ENCODE results near the gene PRAMEF17.
"Not testable (repeated sequence)": the region's sequence is repeated elsewhere in the genome, so short reads cannot be mapped to it uniquely, and the experiment has no call there.

PRAMEF17 gene

GRCh38 chr1:13389332-13389731, at the start of gene PRAMEF17:
PRAMEF17 (plus strand) TSS chr1:13389632; CDS start chr1:13389658, 26 bp downstream.
- not testable (repeated sequence) for H3K9me3 ChIP-seq (ENCODE audit: low read depth, low read length); DNase-seq (ENCODE audit: low read depth, low spot score); H3K9ac ChIP-seq (ENCODE audit: insufficient read length); H3K36me3 ChIP-seq (ENCODE audit: insufficient read depth, low read length); H3K27ac ChIP-seq; H3K4me3 ChIP-seq

- DNase-seq (ENCODE audit: low read depth, low spot score); H3K9ac ChIP-seq (ENCODE audit: insufficient read length); H3K9me3 ChIP-seq (ENCODE audit: low read depth, low read length); H3K36me3 ChIP-seq (ENCODE audit: insufficient read depth, low read length); H3K4me3 ChIP-seq; H3K27ac ChIP-seq: not testable (repeated sequence)
Measured at GRCh38 chr1:13342496-13342895, 46.9 kb upstream of the PRAMEF17 start.

GRCh38 chr1:13347034-13347433, 42.4 kb upstream of the PRAMEF17 start, which contains the start of gene PRAMEF14:
PRAMEF14 (minus strand) TSS chr1:13347134; CDS start chr1:13345314, 1,820 bp downstream.
- not testable (repeated sequence) for H3K9me3 ChIP-seq (ENCODE audit: low read depth, low read length); H3K27ac ChIP-seq; H3K9ac ChIP-seq (ENCODE audit: insufficient read length); H3K4me3 ChIP-seq; DNase-seq (ENCODE audit: low read depth, low spot score); H3K36me3 ChIP-seq (ENCODE audit: insufficient read depth, low read length)

GRCh38 chr1:13353476-13353875, 36.0 kb upstream of the PRAMEF17 start:
- H3K9ac ChIP-seq (ENCODE audit: insufficient read length); DNase-seq (ENCODE audit: low read depth, low spot score); H3K27ac ChIP-seq; H3K9me3 ChIP-seq (ENCODE audit: low read depth, low read length); H3K36me3 ChIP-seq (ENCODE audit: insufficient read depth, low read length); H3K4me3 ChIP-seq: not testable (repeated sequence)

DNA sequence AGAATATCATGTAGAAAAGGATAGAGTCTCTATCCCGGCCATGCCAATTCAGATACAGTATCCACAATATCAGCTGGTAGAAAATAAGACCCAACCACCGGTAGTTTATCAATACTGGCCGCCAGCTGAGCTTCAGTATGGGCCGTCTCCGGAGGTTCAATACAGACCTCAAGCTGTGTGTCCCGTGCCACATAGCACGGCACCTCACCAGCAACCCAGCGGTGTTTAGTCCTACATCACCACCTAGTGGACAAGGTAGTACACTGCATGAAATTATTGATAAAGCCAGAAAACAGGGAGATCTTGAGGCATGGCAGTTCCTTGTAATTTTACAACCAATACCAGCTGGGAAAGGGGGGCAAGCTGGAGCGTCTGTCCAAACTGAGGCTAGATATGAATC, 35.0 kb upstream of the PRAMEF17 start:
- H3K4me3 ChIP-seq; H3K9me3 ChIP-seq (ENCODE audit: low read depth, low read length); H3K9ac ChIP-seq (ENCODE audit: insufficient read length); H3K27ac ChIP-seq; DNase-seq (ENCODE audit: low read depth, low spot score); H3K36me3 ChIP-seq (ENCODE audit: insufficient read depth, low read length): not testable (repeated sequence)

DNA sequence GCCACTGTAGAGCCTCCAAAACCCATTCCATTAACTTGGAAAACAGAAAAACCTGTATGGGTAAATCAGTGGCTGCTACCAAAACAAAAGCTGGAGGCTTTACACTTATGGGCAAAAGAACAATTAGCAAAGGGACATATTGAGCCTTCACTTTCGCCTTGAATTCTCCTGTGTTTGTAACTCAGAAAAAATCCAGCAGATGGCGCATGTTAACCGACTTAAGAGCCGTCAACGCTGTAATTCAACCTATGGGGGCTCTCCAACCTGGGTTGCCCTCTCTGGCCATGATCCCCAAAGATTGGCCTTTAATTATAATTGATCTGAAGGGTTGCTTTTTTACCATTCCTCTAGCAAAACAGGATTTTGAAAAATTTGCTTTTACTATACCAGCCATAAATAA, 32.7 kb upstream of the PRAMEF17 start:
- peak; percentile 18 for DNase-seq (ENCODE audit: low read depth, low spot score)
- not testable (repeated sequence) for H3K9me3 ChIP-seq (ENCODE audit: low read depth, low read length); H3K9ac ChIP-seq (ENCODE audit: insufficient read length); H3K4me3 ChIP-seq; H3K36me3 ChIP-seq (ENCODE audit: insufficient read depth, low read length); H3K27ac ChIP-seq

DNA sequence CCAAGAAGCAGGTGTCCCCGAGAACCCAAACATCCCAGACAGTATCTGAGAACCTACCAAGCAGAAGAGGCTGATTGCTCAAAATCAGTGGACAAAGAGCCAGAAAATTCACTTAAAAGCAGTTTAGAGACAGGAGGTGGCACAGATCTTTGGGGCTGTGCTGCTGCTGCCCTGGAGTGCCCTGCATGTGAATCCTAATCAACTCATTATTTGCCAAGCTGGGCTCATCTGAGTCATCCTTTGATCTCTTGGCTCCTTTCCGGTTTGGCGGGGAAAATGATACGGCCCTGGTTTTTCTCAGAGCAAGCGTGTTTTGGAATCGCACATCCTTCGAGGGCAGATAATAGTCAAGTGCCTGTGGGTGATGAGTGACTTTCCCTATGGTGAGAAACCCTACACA, 27.1 kb upstream of the PRAMEF17 start:
- not testable (repeated sequence) for H3K9ac ChIP-seq (ENCODE audit: insufficient read length); H3K4me3 ChIP-seq; DNase-seq (ENCODE audit: low read depth, low spot score)

DNA sequence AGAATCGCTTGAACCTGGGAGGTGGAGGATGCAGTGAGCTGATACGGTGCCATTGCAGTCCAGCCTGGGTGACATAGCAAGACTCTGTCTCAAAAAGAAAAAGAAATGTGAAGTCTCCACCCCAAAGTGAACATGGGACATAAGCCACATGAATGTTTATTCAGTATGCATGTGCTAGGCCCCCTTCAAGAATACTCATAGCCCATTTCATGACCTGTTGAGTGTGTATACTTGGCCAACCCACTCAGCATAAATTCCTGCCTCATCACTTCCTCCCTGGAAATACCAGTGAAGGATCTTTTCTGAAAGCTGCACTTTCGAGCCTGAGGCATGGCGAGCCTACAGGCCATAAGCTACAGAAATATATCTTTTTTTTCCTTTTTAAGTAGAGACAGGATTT, 24.5 kb upstream of the PRAMEF17 start:
- not testable (repeated sequence) for DNase-seq (ENCODE audit: low read depth, low spot score); H3K4me3 ChIP-seq; H3K9ac ChIP-seq (ENCODE audit: insufficient read length); H3K9me3 ChIP-seq (ENCODE audit: low read depth, low read length); H3K27ac ChIP-seq; H3K36me3 ChIP-seq (ENCODE audit: insufficient read depth, low read length)

More for the DNA sequence above, 27.1 kb upstream of the PRAMEF17 start:
- H3K27ac ChIP-seq; H3K36me3 ChIP-seq (ENCODE audit: insufficient read depth, low read length); H3K9me3 ChIP-seq (ENCODE audit: low read depth, low read length): not testable (repeated sequence)

- not testable (repeated sequence) for H3K9ac ChIP-seq (ENCODE audit: insufficient read length); H3K27ac ChIP-seq; DNase-seq (ENCODE audit: low read depth, low spot score); H3K36me3 ChIP-seq (ENCODE audit: insufficient read depth, low read length); H3K9me3 ChIP-seq (ENCODE audit: low read depth, low read length); H3K4me3 ChIP-seq
Measured at GRCh38 chr1:13366536-13366935, 22.9 kb upstream of the PRAMEF17 start.

- not testable (repeated sequence) for H3K9ac ChIP-seq (ENCODE audit: insufficient read length); H3K4me3 ChIP-seq; H3K9me3 ChIP-seq (ENCODE audit: low read depth, low read length); DNase-seq (ENCODE audit: low read depth, low spot score); H3K36me3 ChIP-seq (ENCODE audit: insufficient read depth, low read length); H3K27ac ChIP-seq
Measured at GRCh38 chr1:13368544-13368943, 20.9 kb upstream of the PRAMEF17 start.

GRCh38 chr1:13378983-13379382, 10.4 kb upstream of the PRAMEF17 start:
- H3K9me3 ChIP-seq (ENCODE audit: low read depth, low read length); H3K4me3 ChIP-seq; DNase-seq (ENCODE audit: low read depth, low spot score); H3K36me3 ChIP-seq (ENCODE audit: insufficient read depth, low read length); H3K9ac ChIP-seq (ENCODE audit: insufficient read length); H3K27ac ChIP-seq: not testable (repeated sequence)

DNA sequence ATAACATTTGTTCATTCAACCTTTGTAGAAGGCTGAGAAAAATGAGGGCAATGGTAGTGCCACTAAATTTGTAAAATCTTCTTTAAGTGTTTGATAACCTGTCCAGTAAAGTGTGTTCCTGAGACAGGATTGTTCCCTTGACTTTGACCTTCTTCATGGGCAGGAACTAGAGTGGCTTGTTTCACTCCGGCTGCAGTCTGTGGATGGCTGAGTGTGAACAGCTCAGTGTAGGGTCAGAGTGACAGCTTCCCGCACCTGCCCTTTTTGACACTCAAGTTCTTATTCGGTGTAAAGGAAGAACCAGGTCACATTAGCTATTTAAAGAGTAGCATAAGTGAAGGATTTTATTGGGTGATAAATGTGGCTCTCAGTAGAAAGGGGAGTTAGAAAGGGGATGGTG, 9.1 kb upstream of the PRAMEF17 start:
- H3K27ac ChIP-seq; H3K4me3 ChIP-seq; H3K9ac ChIP-seq (ENCODE audit: insufficient read length); DNase-seq (ENCODE audit: low read depth, low spot score); H3K9me3 ChIP-seq (ENCODE audit: low read depth, low read length); H3K36me3 ChIP-seq (ENCODE audit: insufficient read depth, low read length): not testable (repeated sequence)

- not testable (repeated sequence) for H3K27ac ChIP-seq; H3K9me3 ChIP-seq (ENCODE audit: low read depth, low read length); H3K4me3 ChIP-seq; DNase-seq (ENCODE audit: low read depth, low spot score); H3K9ac ChIP-seq (ENCODE audit: insufficient read length); H3K36me3 ChIP-seq (ENCODE audit: insufficient read depth, low read length)
Measured at GRCh38 chr1:13393004-13393403, 3.6 kb downstream of the PRAMEF17 start.

- H3K9ac ChIP-seq (ENCODE audit: insufficient read length); H3K27ac ChIP-seq; H3K9me3 ChIP-seq (ENCODE audit: low read depth, low read length); H3K36me3 ChIP-seq (ENCODE audit: insufficient read depth, low read length); H3K4me3 ChIP-seq; DNase-seq (ENCODE audit: low read depth, low spot score): not testable (repeated sequence)
Measured at GRCh38 chr1:13394761-13395160, 5.3 kb downstream of the PRAMEF17 start.

GRCh38 chr1:13395311-13395710, 5.9 kb downstream of the PRAMEF17 start:
- not testable (repeated sequence) for H3K4me3 ChIP-seq; H3K9me3 ChIP-seq (ENCODE audit: low read depth, low read length); H3K36me3 ChIP-seq (ENCODE audit: insufficient read depth, low read length); DNase-seq (ENCODE audit: low read depth, low spot score); H3K27ac ChIP-seq; H3K9ac ChIP-seq (ENCODE audit: insufficient read length)

All from SK-N-MC (cell line).